ENCODE measurements around the gene NUP58.
"Not testable (repeated sequence)": the region's sequence is repeated elsewhere in the genome, so short reads cannot be mapped to it uniquely, and the experiment has no call there.

Gene NUP58

DNA sequence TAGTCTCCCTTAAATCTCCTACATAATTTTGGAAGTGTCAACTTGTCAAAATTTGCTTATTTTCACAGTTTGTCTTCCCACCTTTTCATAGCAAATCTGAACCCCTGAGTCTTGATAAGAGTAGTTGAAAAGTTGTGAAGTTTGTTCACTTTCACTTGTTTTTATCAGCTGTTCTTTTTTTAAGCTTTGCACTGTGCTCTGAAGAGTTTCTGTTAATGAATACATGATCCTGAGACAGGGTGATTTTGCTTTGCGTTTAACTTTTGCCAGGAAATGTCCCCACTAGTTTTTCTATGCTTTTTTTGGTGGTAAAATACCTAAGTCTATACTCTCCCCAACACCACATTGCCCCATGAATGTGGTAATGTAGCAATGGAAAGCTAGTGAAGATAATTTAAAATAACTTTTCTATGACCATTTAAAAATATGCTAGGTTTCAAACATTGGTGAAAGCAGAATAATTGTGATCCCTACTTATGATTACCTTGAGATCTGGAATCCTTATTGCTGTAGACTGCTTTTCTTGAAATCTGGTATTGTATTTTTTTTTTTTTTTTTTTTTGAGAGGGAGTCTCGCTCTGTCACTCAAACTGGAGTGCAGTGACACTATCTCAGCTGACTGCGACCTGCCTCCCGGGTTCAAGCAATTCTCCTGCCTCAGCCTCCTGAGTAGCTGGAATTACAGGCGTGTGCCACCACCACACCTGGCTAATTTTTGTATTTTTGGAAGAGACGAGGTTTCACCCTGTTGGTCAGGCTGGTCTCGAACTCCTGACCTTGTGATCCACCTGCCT lies 5.4 kb downstream of the NUP58 start:
- DNase-seq, result no peak

DNA sequence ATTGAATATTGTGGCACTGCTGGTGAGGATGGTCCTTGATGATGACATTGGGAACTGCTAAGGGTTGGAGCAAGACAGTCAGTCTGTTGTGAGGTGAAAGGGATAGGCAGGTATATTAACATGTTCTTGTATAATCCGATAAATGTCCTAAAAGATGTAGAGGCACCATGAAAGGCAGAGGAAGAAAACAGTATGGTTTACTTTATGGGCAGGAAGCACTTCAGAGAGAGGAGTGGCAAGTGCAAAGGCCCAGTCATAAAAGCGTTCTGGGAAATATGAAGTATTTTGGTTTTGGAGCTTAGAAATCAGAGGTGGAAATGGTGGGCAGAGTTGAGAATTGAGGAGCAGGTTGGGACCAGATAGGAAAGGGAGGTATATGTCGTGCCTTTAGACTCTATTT lies 9.5 kb downstream of the NUP58 start:
- DNase-seq, result no peak

DNA sequence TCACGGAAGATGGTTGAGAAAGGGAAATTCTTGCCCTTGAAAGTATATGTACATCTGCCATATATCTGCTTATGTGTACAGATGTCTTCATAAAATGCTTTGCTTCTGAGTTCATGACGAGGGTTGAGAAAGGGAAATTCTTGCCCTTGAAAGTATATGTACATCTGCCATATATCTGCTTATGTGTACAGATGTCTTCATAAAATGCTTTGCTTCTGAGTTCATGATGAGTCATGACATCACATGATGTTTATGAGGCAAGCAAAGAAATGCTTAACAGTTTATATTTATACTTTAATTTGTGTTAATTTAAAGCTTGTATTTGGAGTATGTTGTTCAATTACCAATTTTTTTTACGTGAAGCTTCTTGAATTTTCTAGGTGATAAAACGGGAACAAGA lies 17.5 kb downstream of the NUP58 start:
- DNase-seq, result not testable (repeated sequence)

DNA sequence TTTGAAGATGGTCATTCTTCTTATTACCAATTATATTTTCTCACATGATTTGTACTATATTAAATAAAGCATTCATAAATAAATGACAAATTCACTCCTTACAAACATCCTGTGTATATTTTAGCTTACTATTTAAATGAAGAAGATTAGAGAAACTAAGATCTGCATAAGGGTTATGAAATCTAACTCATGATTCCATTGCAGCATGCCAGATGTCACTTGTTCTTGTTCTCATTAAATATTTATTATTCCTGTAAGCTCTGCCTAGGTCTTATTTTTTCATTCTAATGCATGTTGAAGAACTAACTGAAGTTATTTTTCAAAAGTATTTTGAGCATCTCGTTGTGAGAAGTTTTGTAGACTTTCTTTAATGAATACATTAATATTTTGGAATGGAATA lies 18.3 kb downstream of the NUP58 start:
- no peak for DNase-seq

DNA sequence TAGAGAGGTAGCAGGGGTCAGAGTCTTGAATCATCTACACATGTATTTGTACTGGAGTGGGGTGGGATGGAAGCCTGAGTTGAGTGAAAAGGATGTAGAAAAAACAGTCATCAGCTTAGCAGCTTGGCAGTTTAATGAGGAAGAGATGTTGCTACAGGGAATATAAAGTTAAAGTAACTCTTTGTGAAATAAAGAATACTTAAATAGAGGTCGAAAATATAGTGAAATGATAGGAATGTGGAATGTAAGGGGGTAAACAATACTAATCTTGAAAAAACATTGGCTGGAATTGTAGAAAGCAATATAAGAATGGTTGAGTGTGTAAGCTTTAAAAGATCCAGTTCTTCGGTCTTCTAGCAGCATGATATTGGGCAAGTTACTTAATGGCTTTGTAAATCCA lies 22.7 kb downstream of the NUP58 start:
- DNase-seq, result no peak

DNA sequence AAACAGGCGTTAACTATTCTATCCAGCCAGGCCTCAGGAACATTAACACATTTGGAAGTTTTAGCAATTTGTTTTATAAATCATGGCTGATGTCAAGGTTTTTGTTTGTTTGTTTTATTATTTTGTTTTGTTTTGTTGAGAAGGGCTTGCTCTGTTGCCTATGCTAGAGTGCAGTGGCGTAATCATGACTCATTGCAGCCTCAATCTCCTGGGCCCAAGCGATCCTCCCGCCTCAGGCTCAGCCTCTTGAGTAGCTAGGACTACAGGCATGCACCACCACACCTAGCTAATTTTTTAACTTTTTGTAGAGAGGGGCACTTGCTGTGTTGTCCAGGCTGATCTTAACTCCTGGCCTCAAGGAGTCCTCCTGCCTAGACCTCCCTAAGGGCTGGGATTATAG lies 28.3 kb downstream of the NUP58 start:
- DNase-seq, result no peak

DNA sequence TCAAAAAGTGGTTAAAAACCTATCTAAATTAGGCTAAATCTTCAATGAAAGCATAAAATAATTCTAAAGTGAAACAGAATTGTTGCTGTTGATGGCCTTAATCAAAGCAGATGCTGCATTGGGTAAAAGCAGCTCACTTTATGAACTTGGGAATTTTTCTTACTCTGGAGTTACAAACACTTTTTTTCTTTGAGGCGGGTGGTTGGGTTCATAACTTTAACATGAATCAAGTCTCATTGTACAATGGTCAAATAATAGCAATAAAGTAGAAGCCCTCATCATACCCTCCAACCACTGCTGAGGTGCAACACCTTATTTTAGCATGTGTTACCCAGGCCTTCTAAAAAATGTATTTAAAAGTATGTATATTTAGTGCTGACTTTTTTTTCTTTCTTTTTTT lies 29.1 kb downstream of the NUP58 start:
- no peak for DNase-seq

DNA sequence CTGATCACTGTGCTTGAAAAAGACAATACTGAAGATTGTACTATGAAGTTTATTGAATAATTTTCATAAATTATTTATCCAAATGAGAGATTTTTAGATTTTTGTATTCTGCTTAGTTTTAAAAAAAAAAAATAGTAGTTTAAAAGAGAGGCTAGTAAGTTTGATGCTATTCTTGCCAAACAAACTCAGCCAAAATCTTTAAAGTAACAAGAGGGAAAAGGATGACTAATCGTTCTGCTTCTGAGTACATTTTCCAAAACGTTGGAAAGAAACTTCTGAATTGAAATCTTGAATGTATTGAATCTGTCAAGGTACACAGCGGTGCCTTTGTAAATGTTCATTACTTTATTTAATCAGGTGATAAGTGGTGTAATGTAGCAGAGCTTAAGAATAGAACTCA lies 34.4 kb downstream of the NUP58 start:
- DNase-seq, result no peak

DNA sequence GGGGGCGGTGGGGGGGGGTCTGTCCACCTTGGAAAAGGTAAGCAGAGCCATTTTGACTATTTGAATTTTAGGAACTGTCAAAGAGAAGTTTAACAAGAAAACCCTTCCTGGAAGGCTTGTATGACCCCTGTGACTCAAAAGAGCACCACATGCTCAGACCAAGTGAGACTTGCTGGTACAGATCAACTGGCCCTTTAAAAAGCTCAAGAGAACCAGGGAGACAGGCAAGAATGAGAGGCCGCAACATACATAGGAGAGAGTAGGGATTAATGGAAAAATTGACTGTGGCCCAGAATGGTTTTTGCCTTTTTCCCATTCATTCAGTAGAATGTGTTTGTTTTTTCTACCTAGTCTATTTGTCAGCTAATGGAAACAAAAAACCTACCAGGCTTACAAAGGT lies 44.2 kb downstream of the NUP58 start:
- DNase-seq, result no peak

DNA sequence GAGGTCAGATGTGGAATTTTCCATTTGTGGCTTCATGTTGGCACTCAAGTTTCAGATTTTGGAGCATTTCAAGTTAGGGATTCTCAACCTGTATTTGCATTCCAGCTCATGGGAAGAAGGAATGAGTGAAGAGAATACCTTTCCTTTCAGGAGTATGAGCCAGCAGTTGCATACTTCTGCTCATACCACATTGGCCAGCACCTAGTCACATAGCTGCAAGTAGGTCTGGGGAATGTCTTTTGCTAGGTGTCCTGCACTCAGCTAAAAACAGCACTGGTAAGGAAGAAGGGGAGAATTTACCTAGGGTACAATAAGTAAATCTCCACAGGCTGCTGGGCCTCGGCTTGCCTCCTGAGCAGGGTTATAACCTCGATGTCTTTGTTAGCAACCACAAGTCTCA lies 45.7 kb downstream of the NUP58 start:
- DNase-seq, result no peak

DNA sequence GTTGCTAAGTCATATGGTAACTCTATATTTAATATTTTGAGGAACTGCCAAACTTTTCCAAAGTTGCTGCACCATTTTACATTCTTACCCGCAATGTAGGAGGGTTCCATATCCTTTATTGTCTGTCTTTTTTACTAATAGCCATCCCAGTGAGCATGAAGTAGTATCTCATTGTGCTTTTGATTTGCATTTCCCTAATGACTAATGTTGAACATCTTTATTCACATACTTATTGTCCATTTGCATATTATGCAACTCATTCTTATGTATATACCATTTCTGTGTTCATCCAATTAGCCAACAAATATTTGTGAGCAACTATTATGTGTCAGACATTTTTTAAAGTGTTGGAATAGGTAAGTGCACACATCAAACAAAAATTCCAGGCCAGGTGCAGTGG lies 50.0 kb downstream of the NUP58 start:
- DNase-seq, result no peak

DNA sequence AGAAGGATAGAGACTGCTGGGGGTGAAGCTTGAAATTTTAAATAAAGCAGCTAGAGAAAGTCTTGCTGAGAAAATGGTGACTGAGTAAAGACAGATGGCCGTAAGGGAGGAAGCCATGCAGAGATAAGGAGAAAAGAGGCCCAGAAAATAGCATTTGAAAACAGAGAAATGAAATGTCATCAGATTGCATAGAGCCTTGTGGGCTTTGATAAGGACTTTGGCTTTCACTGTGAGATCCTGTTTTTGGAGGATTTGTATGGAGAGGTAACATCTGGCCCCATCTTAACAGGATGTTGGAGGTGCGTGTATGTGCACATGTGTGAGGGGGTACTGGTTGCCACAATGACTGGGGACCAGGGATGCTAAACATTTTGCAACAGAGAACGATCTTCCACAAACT lies 50.8 kb downstream of the NUP58 start:
- DNase-seq, result no peak

DNA sequence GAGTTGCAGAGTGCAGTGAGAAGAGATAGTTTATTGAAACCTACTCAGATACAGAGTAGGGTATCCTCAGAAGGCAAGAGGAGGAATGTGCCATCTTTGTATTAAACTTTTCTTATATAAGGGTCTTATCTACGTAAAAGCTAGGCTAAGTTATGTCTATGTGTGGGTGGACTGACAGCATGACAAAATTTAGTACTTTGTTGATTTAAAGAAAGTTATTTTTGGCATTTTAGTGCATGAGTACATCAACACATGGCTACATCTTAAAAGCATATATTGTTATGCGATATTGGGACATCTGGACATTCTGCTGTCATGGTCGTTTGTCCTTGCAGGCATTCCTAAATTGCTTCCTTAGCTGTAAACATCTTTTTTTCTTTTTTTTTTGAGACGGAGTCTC lies 51.4 kb downstream of the NUP58 start:
- DNase-seq, result no peak

DNA sequence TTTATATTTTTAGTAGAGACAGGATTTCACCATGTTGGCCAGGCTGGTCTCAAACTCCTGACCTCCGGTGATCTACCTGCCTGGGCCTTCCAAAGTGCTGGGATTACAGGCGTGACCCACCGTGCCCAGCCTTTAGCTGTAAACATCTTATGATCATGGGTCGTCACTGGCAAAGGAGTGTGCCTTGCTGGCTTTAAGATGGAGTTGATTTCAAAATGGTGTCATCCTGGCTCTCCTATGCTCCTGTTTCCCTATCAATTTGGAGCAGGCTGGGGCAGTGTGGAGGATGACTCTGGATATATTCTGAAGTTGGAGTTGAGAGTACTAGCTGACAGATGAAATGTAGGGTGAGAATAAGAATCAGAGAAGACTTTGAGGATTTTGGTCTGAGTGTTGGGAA lies 51.9 kb downstream of the NUP58 start:
- no peak for DNase-seq

DNA sequence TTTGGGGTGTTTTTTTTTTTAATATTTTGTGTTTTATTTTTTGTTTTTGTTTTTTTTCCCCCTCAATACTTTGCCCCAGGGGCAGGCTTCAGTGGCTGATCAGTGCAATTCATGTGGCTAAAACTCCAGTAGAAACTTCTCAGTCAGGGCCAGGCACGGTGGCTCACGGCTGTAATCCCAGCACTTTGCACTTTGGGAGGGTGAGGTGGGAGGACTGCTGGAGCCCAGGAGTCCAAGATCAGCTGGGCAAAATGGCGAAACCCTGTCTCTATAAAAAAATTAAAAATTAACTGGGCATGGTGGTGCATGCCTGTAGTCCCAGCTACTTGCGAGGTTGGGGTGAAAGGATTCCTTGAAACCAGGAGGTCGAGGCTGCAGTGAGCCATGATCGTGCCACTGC lies 53.0 kb downstream of the NUP58 start:
- no peak for DNase-seq

DNA sequence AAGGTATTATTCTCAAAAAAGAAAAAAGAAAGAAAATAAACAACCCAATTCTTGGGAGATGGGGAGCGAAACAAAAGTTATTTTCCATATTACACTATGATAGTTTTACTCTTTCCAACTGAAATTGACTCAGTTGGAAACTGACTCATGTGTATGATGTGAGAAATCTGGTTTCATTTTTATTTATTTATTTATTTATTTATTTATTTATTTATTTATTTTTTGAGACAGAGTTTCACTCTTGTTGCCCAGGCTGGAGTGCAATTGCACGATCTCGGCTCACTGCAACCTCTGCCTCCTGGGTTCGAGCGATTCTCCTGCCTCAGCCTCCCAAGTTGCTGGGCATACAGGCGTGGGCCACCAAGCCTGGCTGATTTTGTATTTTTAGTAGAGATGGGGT lies 59.0 kb downstream of the NUP58 start:
- not testable (repeated sequence) for DNase-seq

DNA sequence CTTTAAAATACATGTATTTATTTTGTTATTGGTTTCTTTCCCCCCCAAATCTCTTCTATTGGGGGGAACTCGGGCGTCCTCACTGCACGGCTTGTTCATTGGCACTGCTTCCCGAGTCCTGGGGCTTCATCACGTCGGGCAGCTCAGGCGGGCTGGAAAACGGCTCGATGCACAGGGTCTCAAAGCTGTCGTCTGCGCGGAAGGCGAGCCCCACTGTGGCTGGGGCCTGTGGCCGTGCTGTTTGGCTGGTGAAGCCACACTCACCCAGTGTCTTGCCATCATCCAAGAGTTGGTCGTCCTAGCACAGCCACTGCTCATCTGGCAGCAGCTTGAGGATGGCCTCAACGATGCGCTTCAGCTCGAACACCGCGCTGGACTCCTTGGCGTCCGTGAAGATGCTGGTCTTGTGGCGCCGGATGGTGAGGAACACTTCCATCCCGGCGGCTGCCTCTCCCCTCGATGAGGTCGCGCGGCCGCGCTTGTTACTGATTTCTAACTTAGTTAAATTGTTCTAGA lies 64.4 kb downstream of the NUP58 start:
- DNase-seq, result no peak

DNA sequence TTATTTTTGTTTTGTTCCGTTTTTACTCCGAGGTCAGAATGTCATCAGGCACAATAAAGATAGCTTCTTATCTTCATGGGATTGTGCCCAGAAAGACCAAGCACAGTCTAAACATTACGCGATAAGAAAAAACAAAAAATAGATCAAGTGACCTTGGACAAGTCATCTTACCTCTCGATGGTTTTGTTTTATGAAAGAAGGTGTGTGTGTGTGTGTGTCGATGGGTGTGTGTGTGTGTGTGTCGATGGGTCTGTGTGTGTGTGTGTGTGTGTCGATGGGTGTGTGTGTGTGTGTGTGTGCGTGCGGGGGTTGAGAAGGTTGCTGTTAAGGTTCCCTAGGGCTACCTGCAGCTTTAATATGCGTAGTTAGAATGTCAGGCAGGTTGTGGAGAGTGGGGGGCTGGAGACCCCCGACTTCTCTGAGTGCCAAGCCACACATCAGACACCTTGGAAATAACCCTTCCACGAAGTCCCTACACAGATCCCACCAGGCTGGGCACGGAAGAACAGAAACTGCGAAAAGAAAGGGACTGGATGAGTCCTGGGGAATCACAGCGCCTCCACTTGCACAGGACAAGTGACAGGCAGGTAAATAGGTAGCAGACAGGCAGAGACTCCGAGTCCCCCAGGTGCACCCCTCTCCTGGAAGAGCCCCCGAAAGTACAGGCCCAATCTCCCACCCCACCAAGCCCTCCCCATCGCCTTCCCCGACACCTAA lies 69.9 kb downstream of the NUP58 start:
- DNase-seq, result no peak

DNA sequence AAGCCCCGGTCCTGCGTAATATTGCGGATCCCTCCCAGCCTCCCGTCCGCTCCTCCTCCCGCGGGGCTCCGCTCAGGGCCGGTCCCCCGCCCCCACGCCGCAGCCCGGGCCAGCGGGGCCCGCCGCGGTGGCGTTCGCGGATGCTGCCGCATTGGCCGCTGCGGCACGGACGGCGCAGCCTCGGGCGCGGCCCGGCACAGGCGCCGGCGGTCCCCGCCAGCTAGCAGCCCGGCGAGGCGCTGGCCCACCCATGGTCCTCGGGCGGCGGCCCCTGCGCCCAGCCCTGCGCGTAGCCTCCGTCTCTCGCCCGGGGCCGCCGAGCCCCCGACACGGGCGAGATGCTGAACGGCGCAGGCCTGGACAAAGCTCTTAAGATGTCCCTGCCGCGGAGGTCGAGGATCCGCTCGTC lies 70.5 kb downstream of the NUP58 start, which contains the start of gene ATP8A2:
TSS of gene ATP8A2 (plus strand) at position 100 of the 409 bp plus-strand sequence. CDS start at position 339, 239 bp downstream.
- DNase-seq, result no peak

DNA sequence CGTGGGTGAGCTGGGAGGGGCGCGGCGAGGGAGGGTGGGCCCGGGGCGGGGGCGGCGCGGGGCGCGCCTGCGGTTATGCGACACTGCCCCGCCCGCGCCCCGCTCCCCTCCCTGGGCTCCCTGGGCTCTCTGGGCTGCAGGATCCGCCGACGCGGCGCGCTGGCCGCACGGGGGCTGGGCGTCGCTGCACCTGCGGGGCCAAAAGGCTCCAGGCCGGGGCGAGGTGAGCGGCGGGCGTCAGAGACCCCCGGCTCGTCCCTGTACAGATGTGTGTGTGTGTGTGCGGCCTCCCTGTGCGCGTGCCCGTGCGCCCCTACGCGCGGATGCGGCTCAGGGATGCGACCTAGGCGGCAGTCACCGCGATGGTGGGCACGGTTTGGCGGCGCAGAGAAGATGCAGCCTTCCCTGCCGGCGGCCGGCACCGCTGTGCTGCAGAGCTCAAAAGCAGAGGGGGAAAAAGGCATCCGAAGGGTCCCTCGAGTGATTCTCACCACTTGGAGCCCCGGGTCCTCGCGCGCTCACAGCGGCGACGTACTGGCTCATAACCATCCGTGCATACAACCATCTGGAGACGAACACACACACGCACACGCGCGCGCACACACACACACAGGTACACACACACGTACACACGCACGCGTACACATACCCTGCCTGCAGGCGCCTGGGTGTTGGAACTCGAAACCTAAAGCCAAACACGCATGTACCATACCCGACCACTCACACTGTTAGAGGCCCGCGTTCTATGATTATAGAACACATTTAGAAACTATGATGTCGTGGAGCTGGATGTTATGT lies 71.1 kb downstream of the NUP58 start:
- no peak for DNase-seq

DNA sequence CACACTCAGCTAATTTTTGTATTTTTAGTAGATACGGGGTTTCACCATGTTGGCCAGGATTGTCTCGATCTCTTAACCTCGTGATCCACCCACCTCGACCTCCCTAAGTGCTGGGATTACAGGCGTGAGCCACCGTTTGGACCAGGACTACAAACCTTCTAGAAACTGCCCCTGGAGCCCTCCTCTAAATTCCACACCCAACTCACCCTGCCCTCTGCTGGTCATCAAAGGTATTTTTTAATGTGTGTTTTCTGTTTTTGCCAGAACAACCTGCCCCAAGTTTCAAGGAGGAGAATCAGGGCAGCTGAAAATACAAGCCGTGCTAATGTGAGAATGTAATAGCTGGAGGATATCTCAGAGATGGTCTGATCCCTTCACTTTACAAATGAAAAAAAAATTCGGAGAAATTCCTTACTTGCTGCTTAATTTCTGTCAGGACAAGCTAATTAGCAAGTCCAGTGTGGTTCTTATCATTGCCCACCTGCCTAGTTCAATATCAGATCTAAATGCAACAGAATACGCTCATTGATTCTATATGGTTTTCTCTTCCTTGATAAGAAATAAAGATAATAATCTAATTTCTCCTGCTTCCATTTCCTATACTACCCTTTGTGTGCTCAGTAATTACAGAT lies 74.4 kb downstream of the NUP58 start:
- no peak for DNase-seq

DNA sequence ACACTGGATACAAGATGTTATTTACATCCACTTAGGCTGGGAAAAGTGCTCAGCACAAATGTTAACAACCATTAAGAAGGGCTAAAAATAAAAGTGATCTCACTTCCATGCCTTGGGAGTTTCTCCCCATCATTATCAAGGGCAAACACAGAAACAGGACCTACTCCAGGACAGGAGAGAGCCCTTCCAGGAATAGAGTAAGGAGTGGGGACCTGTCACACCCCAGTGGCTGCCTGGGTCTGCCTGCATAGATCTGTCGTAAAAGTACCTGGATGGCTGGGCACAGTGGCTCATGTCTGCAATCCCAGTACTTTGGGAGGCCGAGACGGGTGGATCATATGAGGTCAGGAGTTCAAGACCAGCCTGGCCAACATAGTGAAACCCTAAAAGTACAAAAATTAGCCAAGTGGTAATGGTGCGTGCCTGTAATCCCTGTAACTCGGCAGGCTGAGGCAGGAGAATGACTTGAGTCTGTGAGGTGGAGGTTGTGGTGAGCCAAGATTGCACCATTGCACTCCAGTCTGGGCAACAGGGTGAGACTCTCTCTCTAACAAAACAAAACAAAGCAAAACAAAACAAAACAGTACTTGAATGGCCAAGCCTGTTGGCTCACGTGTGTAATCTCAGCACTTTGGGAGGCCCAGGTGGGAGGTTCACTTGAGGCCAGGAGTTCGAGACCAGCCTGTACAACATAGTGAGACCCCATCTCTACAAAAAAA lies 76.0 kb downstream of the NUP58 start:
- DNase-seq, result no peak

Data from NCI-H1417 treated with DMSO at 0.1 percent for 48 hours (cell line).